GM12874 (cell line): ENCODE results near the gene DDX39B.

Experiments used
- CTCF ChIP-seq: IDR thresholded peaks from 2 replicates; pipeline ENCODE4 v1.5.1; 2011; ENCODE audit warnings: low read depth, mild to moderate bottlenecking, control low read depth, low read length, moderate library complexity; ENCODE audit not compliant: insufficient read depth

The DDX39B gene

DNA sequence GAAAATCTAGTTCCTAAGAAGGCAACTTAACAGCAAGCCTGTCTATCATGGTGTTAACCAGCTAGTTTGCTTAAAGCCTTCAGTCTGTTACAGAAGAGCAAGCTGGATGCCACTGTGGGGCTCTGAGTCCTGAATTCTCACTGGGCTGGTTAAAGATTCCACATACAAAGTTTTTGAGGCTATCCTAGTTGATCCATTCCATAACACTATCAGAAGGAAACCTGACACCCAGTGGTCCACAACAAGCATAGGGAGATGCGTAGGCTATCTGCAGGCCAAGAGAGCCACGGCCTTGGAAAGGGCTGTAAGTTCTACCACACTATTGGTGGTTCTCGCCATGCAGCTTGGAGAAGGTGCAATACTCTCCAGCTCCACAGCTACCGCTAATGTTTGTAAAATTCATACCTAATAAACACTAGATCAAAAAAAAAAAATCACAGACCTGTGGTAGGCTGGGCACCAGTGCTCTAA lies 13.5 kb downstream of the DDX39B start:
- TF ChIP-seq CTCF: no peak

GRCh38 chr6:31525932-31526591 lies 15.7 kb downstream of the DDX39B start:
- TF ChIP-seq CTCF: no peak

- no peak for TF ChIP-seq CTCF
These were observed 16.3 kb downstream of the DDX39B start for GRCh38 chr6:31525553-31525931.

GRCh38 chr6:31521835-31522234 lies 20.0 kb downstream of the DDX39B start:
- TF ChIP-seq CTCF: no peak

- no peak for TF ChIP-seq CTCF
These were observed 28.2 kb downstream of the DDX39B start for GRCh38 chr6:31513456-31514165.

GRCh38 chr6:31510007-31510406 lies 31.8 kb downstream of the DDX39B start:
- TF ChIP-seq CTCF: no peak

- TF ChIP-seq CTCF: no peak
These were observed 39.2 kb downstream of the DDX39B start for GRCh38 chr6:31502586-31502985.
